Measurements from ENCODE around the gene OR1L6.

Gene OR1L6

GRCh38 chr9:122742003-122742402 is at the start of gene OR1L6:
Gene OR1L6, plus strand, starts transcription at chr9:122742303. Its CDS starts 7,545 bp downstream, at chr9:122749848.
- DNase-seq, result no peak

- no peak for DNase-seq
Observed at GRCh38 chr9:122695696-122696095, 46.4 kb upstream of the OR1L6 start.

GRCh38 chr9:122718038-122718437 is 24.1 kb upstream of the OR1L6 start:
- no peak for DNase-seq

- no peak for DNase-seq
Observed at GRCh38 chr9:122719218-122719617, 22.9 kb upstream of the OR1L6 start.

GRCh38 chr9:122723690-122724089 is 18.4 kb upstream of the OR1L6 start, which contains the start of gene OR1L4:
Gene OR1L4, plus strand, starts transcription at chr9:122723990. Its CDS starts 0 bp downstream, at chr9:122723990.
- DNase-seq, result no peak

GRCh38 chr9:122754825-122755224 is 12.7 kb downstream of the OR1L6 start:
- no peak for DNase-seq

- DNase-seq, result no peak
Observed at GRCh38 chr9:122767817-122768216, 25.7 kb downstream of the OR1L6 start.

GRCh38 chr9:122777052-122777451 is 34.9 kb downstream of the OR1L6 start:
- no peak for DNase-seq

- DNase-seq, result no peak
Observed at GRCh38 chr9:122777935-122778627, 36.0 kb downstream of the OR1L6 start.

- no peak for DNase-seq
Observed at GRCh38 chr9:122779181-122779580, 37.1 kb downstream of the OR1L6 start.

- no peak for DNase-seq
Observed at GRCh38 chr9:122780026-122780425, 37.9 kb downstream of the OR1L6 start.

GRCh38 chr9:122781671-122782070 is 39.6 kb downstream of the OR1L6 start:
- no peak for DNase-seq

GRCh38 chr9:122785269-122785668 is 43.2 kb downstream of the OR1L6 start:
- no peak for DNase-seq

- no peak for DNase-seq
Observed at GRCh38 chr9:122786338-122786737, 44.2 kb downstream of the OR1L6 start.

GRCh38 chr9:122788831-122789230 is 46.7 kb downstream of the OR1L6 start, which contains the start of gene OR5C1:
Gene OR5C1, plus strand, starts transcription at chr9:122788933. Its CDS starts 0 bp downstream, at chr9:122788933.
- DNase-seq, result no peak

GRCh38 chr9:122789256-122790046 is 47.3 kb downstream of the OR1L6 start:
- no peak for DNase-seq

- DNase-seq, result no peak
Observed at GRCh38 chr9:122791872-122792669, 50.0 kb downstream of the OR1L6 start.

GRCh38 chr9:122797316-122798063 is 55.4 kb downstream of the OR1L6 start:
- DNase-seq, result no peak

All from NCI-H1417 treated with DMSO at 0.1 percent for 48 hours (cell line).